H9 (cell line): ENCODE data around the gene ZNFX1. TPM values are rescaled to one million over a fixed set of nuclear protein-coding genes. Genes with fewer than 3 reads are reported as not detected.

Experiments used
- DNase-seq: peaks from one replicate; pipeline ENCODE4 v3.0.0-alpha.2; 2017
- H2AFZ ChIP-seq: one replicate; pipeline ENCODE4 v1.6.1; 2013; ENCODE audit warnings: mild to moderate bottlenecking, low read length, control low read depth, moderate library complexity
- H2AK5ac ChIP-seq: 2 replicates; pipeline ENCODE4 v1.6.1; 2013; ENCODE audit warnings: low read length, control low read depth, mixed read lengths; ENCODE audit not compliant: insufficient read length
- H2BK120ac ChIP-seq: one replicate; pipeline ENCODE4 v1.6.1; 2013; ENCODE audit warnings: low read depth, mild to moderate bottlenecking, low read length, control low read depth, inconsistent platforms; ENCODE audit not compliant: poor library complexity, severe bottlenecking
- H2BK12ac ChIP-seq: 2 replicates; pipeline ENCODE4 v1.6.1; 2013; ENCODE audit warnings: low read length, control low read depth, mixed read lengths, low read depth; ENCODE audit not compliant: insufficient read length
- H2BK15ac ChIP-seq: 2 replicates; pipeline ENCODE4 v1.6.1; 2013; ENCODE audit warnings: low read depth, low read length, control low read depth
- H2BK20ac ChIP-seq: one replicate; pipeline ENCODE4 v1.6.1; 2013; ENCODE audit warnings: low read depth, mild to moderate bottlenecking, low read length, control low read depth, inconsistent platforms; ENCODE audit not compliant: poor library complexity, severe bottlenecking
- H2BK5ac ChIP-seq: 2 replicates; pipeline ENCODE4 v1.6.1; 2013; ENCODE audit warnings: low read length, control low read depth, mixed read lengths; ENCODE audit not compliant: insufficient read length
- H3K14ac ChIP-seq: 2 replicates; pipeline ENCODE4 v1.6.1; 2013; ENCODE audit warnings: low read length, control low read depth; ENCODE audit not compliant: insufficient read depth
- H3K18ac ChIP-seq: 2 replicates; pipeline ENCODE4 v1.6.1; 2013; ENCODE audit warnings: low read depth, mild to moderate bottlenecking, mixed read lengths, low read length, control low read depth; ENCODE audit not compliant: insufficient read length
- H3K23ac ChIP-seq: 2 replicates; pipeline ENCODE4 v1.6.1; 2013; ENCODE audit warnings: low read length, control low read depth, mixed read lengths, low read depth; ENCODE audit not compliant: insufficient read length
- H3K23me2 ChIP-seq: 2 replicates; pipeline ENCODE4 v1.6.1; 2013; ENCODE audit warnings: low read depth, mild to moderate bottlenecking, mixed read lengths, low read length, control low read depth; ENCODE audit not compliant: insufficient read length, poor library complexity, severe bottlenecking
- H3K27ac ChIP-seq: 2 replicates; pipeline ENCODE4 v1.5.1; 2013; ENCODE audit warnings: low read length, control low read depth, mixed read lengths, low read depth; ENCODE audit not compliant: insufficient read length
- H3K27me3 ChIP-seq: 2 replicates; pipeline ENCODE4 v1.6.1; 2013; ENCODE audit warnings: low read length, control low read depth, inconsistent platforms; ENCODE audit not compliant: insufficient read depth
- H3K4ac ChIP-seq: 2 replicates; pipeline ENCODE4 v1.6.1; 2013; ENCODE audit warnings: low read depth, mild to moderate bottlenecking, control low read depth, inconsistent platforms, low read length, moderate library complexity
- H3K4me1 ChIP-seq: 2 replicates; pipeline ENCODE4 v1.6.1; 2013; ENCODE audit warnings: low read length, control low read depth, inconsistent platforms; ENCODE audit not compliant: insufficient read depth
- H3K4me2 ChIP-seq: 2 replicates; pipeline ENCODE4 v1.6.1; 2013; ENCODE audit warnings: low read length, control low read depth, mixed read lengths; ENCODE audit not compliant: insufficient read length, insufficient read depth
- H3K56ac ChIP-seq: 2 replicates; pipeline ENCODE4 v1.6.1; 2013; ENCODE audit warnings: low read depth, mild to moderate bottlenecking, mixed read lengths, low read length, control low read depth; ENCODE audit not compliant: insufficient read length
- H3K79me1 ChIP-seq: 2 replicates; pipeline ENCODE4 v1.6.1; 2013; ENCODE audit warnings: low read depth, mild to moderate bottlenecking, moderate library complexity, low read length, control low read depth, inconsistent platforms; ENCODE audit not compliant: insufficient read depth, poor library complexity, severe bottlenecking
- H3K79me2 ChIP-seq: 2 replicates; pipeline ENCODE4 v1.6.1; 2013; ENCODE audit warnings: low read length, control low read depth, inconsistent platforms; ENCODE audit not compliant: insufficient read depth
- H3K9ac ChIP-seq: 2 replicates; pipeline ENCODE4 v1.6.1; 2013; ENCODE audit warnings: low read length, control low read depth, mixed read lengths; ENCODE audit not compliant: insufficient read length; ENCODE audit errors: extremely low read depth
- H3K9me3 ChIP-seq: one replicate; pipeline ENCODE4 v1.6.1; 2013; ENCODE audit warnings: low read depth, low read length, inconsistent platforms; ENCODE audit not compliant: control insufficient read depth
- H3T11ph ChIP-seq: one replicate; pipeline ENCODE4 v1.6.1; 2013; ENCODE audit warnings: mild to moderate bottlenecking, low read length, control low read depth, inconsistent platforms
- H4K20me1 ChIP-seq: one replicate; pipeline ENCODE4 v1.6.1; 2013; ENCODE audit not compliant: control insufficient read depth, insufficient read length, insufficient read depth
- H4K5ac ChIP-seq: 2 replicates; pipeline ENCODE4 v1.6.1; 2013; ENCODE audit warnings: low read depth, mild to moderate bottlenecking, mixed read lengths, low read length, control low read depth; ENCODE audit not compliant: insufficient read length
- H4K8ac ChIP-seq: replicated peaks from 2 replicates; pipeline ENCODE4 v1.6.1; 2013; ENCODE audit warnings: low read length, control low read depth, mixed read lengths, low read depth; ENCODE audit not compliant: insufficient read length
- H4K91ac ChIP-seq: 2 replicates; pipeline ENCODE4 v1.6.1; 2013; ENCODE audit warnings: low read depth, mild to moderate bottlenecking, moderate library complexity, mixed read lengths, low read length, control low read depth; ENCODE audit not compliant: insufficient read length
- H3K27ac Mint-ChIP-seq, 3 experiments: 2 replicates in 2 of 3; 3 replicates in 1 of 3; pipeline ENCODE4 v1.8.0; 2020 to 2021; ENCODE audit warnings: mixed read lengths in 3 of 3, mild to moderate bottlenecking in 1 of 3, moderate library complexity in 1 of 3
- H3K27me3 Mint-ChIP-seq: 2 replicates; pipeline ENCODE4 v1.8.0; 2021; ENCODE audit warnings: low read depth, mild to moderate bottlenecking, moderate library complexity, mixed read lengths
- H3K36me3 Mint-ChIP-seq, 3 experiments: 2 replicates in 2 of 3; 3 replicates in 1 of 3; pipeline ENCODE4 v1.8.0; 2020 to 2021; ENCODE audit warnings: low read depth in 3 of 3, mixed read lengths in 3 of 3; ENCODE audit not compliant: insufficient read depth in 1 of 3
- H3K4me1 Mint-ChIP-seq, 2 experiments: 2 replicates each; pipeline ENCODE4 v1.8.0; 2020; ENCODE audit warnings: mixed read lengths in 2 of 2
- H3K4me3 Mint-ChIP-seq, 2 experiments: 2 replicates in 1 of 2; 3 replicates in 1 of 2; pipeline ENCODE4 v1.8.0; 2020 to 2021; ENCODE audit warnings: mild to moderate bottlenecking in 2 of 2, mixed read lengths in 2 of 2, moderate library complexity in 1 of 2
- H3K9me3 Mint-ChIP-seq, 2 experiments: 2 replicates in 1 of 2; 3 replicates in 1 of 2; pipeline ENCODE4 v1.8.0; 2020; ENCODE audit warnings: mild to moderate bottlenecking in 2 of 2, mixed read lengths in 2 of 2, moderate library complexity in 1 of 2
- CTCF ChIP-seq: fragments of 200-600 bp; sonication (generic); conservative IDR thresholded peaks from 3 replicates; pipeline ENCODE4 v1.8.0; 2021; ENCODE audit warnings: antibody characterized with exemption, mild to moderate bottlenecking
- WGBS: extraction: QIAGEN DNeasy Blood & Tissue Kit; methylation state at CpG from one replicate; pipeline ENCODE4 v1.1.7; 2013; ENCODE audit warnings: missing lambda C conversion rate, low lambda C conversion rate, mixed read lengths; ENCODE audit not compliant: insufficient read length; ENCODE audit errors: extremely low coverage; 5-methylcytosine and 5-hydroxymethylcytosine counted together
- total RNA-seq: library from RNA; stranded (reverse); gene quantifications from 2 replicates; pipeline ENCODE4 v1.2.1, GENCODE V29; 2021

ZNFX1 gene
- total RNA-seq, 1 experiment from 2014 or later, result 13.3 TPM

GRCh38 chr20:49234831-49235230 lies 43.0 kb downstream of the ZNFX1 start:
- Histone ChIP-seq H2BK15ac (no peak overlapping the region), H2BK5ac (no peak overlapping the region), H3T11ph (no peak overlapping the region), H2BK120ac (no peak overlapping the region), H3K4me2 (no peak overlapping the region), H3K79me2 (no peaks in the 10 kb centered on the region), H2BK12ac (no peak overlapping the region), H3K27me3 (no peaks in the 10 kb centered on the region), H3K18ac (no peak overlapping the region), H3K27ac (no peak overlapping the region), H3K4ac (no peak overlapping the region), H3K14ac (no peak overlapping the region), H2AK5ac (no peak overlapping the region), H2BK20ac (no peak overlapping the region), H3K9me3 (no peaks in the 10 kb centered on the region), H4K8ac (no peak overlapping the region), H4K5ac (no peak overlapping the region), H3K9ac (no peak overlapping the region), H3K23ac (no peak overlapping the region), H3K79me1 (no peaks in the 10 kb centered on the region), H4K91ac (no peak overlapping the region), H3K23me2 (no peaks in the 10 kb centered on the region), H2AFZ (no peak overlapping the region), H4K20me1 (no peaks in the 10 kb centered on the region), H3K56ac (no peak overlapping the region), H3K4me1 (no peaks in the 10 kb centered on the region)
- Mint-ChIP-seq H3K27ac (no peak overlapping the region), H3K9me3 (no peaks in the 10 kb centered on the region), H3K27me3 (no peaks in the 10 kb centered on the region), H3K4me1 (no peaks in the 10 kb centered on the region), H3K4me3 (no peak overlapping the region), H3K36me3 (peaks cover 44 to 89% (median 77%) of the 10 kb centered on the region in 3 experiments; a peak in 6 of 7 replicates)
- no CpG with 5 or more reads among the region's 6 CpGs for WGBS
- DNase-seq, result no peak
- no peak for TF ChIP-seq CTCF
